GM21447 (cell line): Measurements from ENCODE around the gene CRHR2.

ENCODE experiments used
- ATAC-seq: cut with Tn5 transposase; IDR thresholded peaks from one replicate; pipeline ENCODE4 v1.9.1; 2021; ENCODE audit not compliant: unreplicated experiment

CRHR2 gene

DNA sequence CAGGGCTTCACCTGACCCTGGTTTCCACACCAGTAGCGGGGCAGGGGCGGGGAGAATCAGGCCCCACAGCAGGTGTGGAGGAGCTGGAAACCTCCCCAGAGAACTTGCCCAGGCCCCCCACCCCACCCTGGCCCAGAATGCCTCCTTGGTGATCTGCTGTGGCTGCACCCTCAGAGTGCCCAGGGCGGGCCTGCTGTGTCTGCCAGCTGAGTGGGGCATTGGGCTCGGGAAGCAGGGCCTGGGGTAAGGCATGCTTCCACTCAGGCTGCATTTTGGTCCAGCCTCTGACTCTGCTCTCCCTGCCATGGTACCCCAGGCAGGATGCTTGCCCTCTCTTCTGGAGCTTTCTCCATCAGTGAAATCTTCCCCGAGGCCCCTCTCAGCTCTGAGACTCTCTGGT is 1.1 kb upstream of the CRHR2 start:
- no peak for ATAC-seq

- no peak for ATAC-seq
Measured at GRCh38 chr7:30681815-30682211, 443 bp downstream of the CRHR2 start.

DNA sequence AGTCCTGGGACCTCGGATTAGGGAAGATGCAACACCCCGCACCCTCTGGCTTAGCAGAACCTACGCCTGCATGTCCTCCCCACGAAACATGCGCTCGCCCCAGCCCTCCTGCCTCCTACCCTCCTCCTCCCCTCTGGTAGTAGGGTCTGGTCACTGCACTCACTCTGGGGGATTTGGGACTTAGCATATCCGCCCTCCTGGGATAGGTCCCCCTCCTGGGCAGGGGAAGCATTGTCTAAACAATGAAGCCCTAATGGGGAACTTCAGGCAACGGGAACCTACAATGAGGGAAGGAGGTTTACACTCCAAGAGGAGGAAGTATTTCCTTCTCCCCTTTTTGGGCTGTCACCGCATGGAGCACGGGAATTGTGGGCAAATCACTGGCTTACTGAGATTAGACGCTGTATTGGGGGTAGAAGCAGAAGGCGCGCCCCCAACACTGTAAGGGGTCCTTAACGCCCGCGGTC is 892 bp downstream of the CRHR2 start:
- ATAC-seq = no peak

- ATAC-seq = no peak
Measured at GRCh38 chr7:30679664-30680063, 2.6 kb downstream of the CRHR2 start.

GRCh38 chr7:30678805-30679204 is 3.5 kb downstream of the CRHR2 start:
- ATAC-seq = no peak

DNA sequence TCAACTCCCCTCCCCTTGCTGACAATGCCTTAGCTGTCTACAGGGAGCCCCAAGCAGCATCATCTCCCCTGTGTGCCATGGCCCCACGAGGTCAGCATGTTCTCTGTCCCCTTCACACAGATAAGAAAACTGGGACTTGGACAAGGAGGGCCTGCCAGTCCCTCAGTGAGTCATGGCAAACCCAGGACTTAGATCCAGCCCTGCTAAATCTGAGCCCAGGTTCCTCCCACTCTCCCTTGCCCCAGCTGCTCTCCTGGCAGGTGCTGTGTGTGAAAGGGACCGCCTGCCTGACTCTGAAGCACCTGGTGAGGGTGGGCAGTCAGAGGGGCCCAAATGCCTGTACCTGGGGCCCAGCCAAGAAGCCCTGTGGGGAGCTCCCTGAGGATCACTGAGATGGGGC is 7.4 kb downstream of the CRHR2 start:
- ATAC-seq = no peak

GRCh38 chr7:30674420-30674819 is 7.8 kb downstream of the CRHR2 start:
- ATAC-seq = no peak

- no peak for ATAC-seq
Measured at GRCh38 chr7:30671793-30672465, 10.3 kb downstream of the CRHR2 start.

DNA sequence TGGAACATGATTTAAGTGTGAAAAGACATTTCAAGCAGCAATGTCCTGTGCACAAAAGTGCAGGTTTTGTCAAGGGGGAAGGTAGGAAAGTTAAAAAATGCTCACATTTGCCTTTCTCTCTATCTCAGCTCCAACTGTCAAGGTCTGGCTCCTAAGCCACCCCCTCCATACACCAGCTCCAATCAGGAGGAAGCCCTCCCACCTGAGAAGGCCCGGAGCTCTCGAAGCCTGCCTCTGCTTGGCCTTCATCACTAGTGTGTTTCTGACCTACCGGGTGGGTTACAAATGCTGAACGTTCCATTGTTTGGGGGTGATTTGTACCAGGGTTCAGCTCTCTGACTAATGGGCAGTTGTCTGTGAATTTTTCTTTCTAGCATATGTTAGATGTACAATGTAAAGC is 14.2 kb downstream of the CRHR2 start:
- ATAC-seq = no peak

- ATAC-seq = no peak
Measured at GRCh38 chr7:30667172-30667571, 15.1 kb downstream of the CRHR2 start.

- ATAC-seq = no peak
Measured at GRCh38 chr7:30665449-30665848, 16.8 kb downstream of the CRHR2 start.

- ATAC-seq = no peak
Measured at GRCh38 chr7:30665043-30665442, 17.2 kb downstream of the CRHR2 start.

- ATAC-seq = no peak
Measured at GRCh38 chr7:30664184-30664885, 17.9 kb downstream of the CRHR2 start.

- ATAC-seq = no peak
Measured at GRCh38 chr7:30663414-30663813, 18.8 kb downstream of the CRHR2 start.

GRCh38 chr7:30662431-30662939 is 19.8 kb downstream of the CRHR2 start:
- ATAC-seq = no peak

DNA sequence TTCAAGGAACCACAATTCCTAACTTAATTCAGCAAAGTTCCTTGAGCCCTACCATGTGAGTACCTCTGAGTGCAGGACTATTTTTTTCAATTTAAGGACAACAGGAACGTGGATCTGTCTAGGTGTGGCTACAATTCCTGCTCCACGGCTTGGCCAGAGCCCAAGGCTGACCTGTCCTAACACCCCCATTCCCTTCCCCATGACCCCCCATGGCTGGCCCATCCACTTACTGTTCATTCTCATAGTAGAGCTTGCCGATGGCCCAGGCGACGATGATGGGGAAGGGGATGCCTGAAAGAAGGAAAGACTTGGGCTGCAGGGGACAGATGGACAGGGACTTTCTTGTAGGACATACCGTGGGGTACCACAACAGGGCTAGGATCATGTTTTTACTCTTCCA is 20.3 kb downstream of the CRHR2 start:
- no peak for ATAC-seq

DNA sequence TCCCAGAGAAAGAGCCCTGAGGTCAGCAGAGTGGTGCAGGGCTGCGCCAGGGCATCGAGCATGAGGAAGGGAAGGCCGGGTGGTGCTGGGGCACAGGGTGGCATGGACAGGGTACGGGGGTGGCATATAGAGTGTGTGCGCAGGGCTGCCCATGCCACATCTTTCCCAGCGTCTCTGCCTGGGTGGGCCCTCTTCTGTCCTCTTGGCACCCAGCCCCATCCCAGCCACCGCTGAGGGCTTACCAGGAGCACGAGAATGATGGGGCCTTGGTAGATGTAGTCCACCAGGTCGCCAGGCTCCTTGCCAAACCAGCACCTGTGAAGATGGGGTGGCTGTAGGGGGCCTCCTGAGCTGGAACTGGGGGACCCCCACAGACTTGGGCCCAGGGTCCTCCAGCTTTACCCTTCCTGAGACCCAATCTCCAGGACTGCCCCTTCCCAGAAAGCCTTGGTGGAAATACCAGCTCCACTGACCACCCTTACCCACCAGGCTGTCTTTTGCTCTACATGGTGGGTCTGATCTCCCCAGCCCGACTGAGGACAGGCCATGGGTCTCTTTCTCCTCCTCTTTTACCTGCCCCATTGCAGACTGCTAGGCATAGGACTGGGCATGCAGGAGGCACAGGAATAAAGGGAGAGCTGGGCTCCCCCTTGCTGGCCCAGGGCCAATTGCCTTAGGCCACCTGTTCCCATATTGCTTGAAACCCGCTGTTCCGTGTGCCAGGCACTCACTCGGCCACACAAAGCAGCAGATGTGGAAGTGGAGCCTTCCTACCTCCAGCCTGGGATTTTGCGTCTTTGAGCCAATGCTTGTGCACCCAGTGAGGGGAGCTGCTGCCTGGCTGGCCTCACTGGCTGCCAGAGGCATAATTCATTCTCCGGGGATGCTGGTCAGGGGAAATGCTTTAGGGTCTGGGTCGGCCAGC is 21.7 kb downstream of the CRHR2 start:
- ATAC-seq = no peak

DNA sequence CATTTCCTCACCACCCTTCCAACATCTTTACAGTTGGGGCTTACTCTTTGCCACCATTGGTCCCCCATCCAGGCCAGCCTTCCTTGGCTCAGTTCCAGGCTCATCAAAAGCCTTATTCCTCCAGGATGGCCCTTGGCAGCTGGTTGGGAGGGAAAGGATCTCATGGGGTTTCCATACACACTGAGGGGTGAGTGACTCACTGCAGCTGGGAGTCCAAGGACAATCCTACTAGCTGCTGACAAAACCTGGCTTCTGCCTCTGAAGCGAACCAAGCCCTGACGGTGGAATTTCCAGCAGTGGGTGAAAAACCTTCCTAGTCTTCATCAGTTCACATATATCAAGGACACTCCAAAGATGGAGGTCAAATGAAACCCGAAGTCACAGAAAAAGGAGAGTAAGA is 22.9 kb downstream of the CRHR2 start:
- no peak for ATAC-seq

GRCh38 chr7:30658479-30659074 is 23.7 kb downstream of the CRHR2 start:
- ATAC-seq = no peak

- no peak for ATAC-seq
Measured at GRCh38 chr7:30657131-30657530, 25.1 kb downstream of the CRHR2 start.
